Activated CD4-positive, CD25-positive, alpha-beta regulatory T cell treated with anti-CD3 and anti-CD28 coated beads, Interleukin-2, amount 50 U/mL, for 24 hours (primary cell): ENCODE data around the gene CDC34.
A peak's percentile ranks its signal among the peaks of the same experiment; 100 is the strongest.
"Not testable (repeated sequence)": the region's sequence is repeated elsewhere in the genome, so short reads cannot be mapped to it uniquely, and the experiment has no call there.

ENCODE experiments used
- ATAC-seq, 2 donors: fragments of 150-1000 bp; cut with Tn5 transposase; one replicate each; pipeline ENCODE4 v1.10.0; 2021; ENCODE audit warnings: mild to moderate bottlenecking in 1 of 2, moderate library complexity in 1 of 2

CDC34 gene

DNA sequence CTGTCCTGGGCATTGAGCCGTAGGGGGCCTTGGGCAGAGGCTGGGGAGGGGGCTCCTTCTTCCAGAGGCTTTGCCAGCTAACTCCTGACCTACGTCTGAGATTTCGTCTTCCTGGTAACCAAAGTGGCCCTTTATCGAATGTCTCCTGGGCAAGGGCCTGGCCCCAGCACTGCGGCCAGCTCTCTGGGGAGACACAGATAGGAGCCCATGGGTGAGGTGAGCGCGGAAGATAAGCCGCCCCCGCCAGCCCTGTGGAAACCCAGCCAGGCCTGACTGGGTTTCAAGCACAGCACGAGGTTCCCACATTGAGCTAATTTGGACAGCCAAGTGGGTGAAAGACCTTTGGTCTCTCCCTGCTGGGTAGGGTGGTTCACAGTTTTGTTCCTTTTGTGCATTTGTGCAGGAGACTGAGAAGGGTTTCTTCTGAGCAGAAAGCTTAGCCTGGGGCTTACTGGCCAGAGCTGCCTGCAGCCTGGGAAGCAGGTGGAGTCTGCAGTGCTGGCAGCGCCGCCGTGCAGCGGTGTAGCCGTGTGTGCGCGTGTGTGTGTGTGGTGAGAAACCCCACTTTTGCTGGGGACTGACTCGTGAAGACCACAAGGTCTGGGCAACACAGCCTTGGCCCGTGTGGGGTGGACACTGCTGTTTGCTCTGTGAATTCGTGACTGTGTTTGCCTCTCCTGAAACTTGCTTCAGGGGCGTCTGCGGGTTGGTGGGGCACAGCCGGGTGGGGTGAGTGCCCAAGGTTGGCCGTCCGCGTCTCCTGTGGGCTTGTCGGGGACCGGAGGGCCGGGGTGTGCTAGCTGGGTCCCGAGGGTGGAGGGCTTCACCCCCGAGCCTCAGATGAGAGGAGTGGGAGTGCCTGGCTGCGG lies 43.3 kb downstream of the CDC34 start:
- ATAC-seq, result no peak

DNA sequence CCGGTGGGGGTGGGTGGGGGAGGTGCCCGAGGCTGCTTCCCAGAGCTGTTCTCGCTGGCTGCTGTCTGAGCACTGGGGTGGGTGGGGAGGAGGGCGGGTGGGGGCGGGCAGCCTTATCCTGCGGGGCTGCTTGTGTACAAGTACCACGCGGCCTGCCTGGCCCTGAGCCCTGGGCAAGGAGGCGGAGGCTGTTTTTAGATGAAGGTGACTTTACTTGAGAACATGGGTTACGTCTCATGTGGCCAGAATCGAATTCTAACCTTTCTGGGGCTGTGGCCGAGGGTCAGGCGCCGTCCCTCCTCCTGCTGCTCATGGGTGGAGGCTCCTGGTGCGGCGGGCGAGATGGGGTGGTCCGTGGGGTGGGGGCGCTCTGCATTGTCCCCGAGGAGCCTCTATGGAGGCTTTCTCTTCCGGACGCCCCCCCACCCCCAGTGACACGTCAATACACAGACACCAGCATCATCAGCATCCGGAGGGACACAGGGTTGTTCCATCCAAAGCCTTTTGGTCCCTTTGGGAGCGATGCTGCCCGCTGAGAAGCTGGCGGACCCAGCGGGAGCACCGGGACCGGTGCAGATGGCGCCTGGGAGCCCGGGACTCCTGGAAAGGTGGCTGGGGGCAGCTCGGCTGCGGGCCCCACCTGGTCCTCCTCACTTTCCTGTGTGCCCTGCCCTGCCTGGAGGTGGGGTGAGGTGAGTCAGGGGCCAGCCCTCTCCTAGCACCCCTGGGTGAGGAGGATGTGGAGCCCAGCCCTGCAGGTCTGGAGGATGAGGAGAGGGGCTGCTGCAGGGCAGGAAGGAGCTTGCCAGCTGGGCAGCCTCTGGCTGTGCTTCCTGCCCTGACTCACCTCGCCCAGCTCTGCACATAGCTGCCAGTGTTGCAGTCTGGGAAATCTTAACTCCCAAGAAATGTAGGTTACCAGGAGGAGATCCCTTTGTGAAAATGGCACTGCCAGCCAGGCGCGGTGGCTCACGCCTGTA lies 44.3 kb downstream of the CDC34 start:
- ATAC-seq, result no peak

DNA sequence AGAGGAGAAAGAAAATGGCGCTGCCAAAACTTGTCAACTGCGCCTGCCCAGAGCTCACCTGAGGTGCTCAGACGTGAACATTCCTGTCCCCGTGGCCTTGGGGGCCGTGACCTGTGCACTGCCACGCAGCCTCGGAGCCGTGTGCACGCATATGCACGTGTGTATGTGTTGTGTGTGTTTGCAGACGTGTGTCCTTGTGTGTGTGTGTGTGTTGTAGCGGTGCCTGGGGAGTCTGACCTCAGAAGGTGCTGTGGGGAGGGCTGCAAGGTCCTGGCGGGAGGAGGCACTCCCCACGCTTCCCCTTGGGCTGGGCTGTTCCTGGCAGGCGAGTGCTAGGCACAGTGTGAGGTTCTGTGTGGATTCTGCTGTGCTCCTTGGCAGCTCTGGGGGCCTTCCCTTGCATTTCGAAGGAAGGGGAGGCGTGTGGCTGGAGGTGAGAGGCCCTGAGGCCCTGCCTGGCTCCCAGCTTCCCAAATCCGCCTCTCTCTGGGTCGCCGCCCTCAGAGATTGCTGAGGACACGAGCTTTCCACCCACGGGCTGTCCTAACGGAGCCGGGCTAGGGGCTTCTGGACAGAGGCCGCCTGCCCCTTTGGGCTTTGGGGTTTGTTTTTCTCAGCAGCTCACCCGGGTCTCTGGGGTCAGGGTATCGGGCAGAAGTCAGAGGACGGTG lies 45.3 kb downstream of the CDC34 start:
- no peak for ATAC-seq

DNA sequence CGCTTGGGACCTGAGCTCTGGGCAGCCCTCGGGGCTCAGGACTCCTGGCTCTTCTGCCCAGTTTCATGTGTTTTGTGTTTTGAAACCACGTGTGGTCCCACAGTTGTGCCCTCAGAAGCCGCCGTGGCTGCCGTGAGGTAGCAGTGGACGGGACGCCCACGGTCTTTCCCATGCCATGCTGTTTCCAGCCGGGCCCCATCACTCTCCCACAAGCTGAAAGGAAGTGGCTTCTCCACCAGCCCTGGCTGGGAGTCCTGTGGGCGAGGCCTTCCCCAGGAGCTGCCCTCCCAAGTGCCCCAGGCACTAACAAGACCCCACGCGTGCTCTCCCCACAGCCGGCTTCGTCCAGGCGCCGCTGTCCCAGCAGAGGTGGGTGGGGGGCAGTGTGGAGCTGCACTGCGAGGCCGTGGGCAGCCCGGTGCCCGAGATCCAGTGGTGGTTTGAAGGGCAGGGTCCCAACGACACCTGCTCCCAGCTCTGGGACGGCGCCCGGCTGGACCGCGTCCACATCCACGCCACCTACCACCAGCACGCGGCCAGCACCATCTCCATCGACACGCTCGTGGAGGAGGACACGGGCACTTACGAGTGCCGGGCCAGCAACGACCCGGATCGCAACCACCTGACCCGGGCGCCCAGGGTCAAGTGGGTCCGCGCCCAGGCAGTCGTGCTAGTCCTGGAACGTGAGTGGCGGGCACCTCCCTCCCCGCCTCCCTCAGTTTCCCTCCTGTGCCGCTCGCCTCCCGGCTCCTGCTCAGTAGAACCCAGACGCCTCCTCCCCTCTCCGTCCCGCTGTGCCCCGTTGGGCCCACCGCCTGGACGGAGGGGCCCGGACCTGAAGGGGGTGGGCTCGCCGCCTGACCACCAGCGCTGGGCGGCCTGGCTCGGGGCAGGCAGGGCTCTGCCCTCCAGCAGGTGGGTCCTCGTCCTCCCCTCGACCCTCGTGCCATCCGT lies 46.2 kb downstream of the CDC34 start:
- ATAC-seq, result no peak

DNA sequence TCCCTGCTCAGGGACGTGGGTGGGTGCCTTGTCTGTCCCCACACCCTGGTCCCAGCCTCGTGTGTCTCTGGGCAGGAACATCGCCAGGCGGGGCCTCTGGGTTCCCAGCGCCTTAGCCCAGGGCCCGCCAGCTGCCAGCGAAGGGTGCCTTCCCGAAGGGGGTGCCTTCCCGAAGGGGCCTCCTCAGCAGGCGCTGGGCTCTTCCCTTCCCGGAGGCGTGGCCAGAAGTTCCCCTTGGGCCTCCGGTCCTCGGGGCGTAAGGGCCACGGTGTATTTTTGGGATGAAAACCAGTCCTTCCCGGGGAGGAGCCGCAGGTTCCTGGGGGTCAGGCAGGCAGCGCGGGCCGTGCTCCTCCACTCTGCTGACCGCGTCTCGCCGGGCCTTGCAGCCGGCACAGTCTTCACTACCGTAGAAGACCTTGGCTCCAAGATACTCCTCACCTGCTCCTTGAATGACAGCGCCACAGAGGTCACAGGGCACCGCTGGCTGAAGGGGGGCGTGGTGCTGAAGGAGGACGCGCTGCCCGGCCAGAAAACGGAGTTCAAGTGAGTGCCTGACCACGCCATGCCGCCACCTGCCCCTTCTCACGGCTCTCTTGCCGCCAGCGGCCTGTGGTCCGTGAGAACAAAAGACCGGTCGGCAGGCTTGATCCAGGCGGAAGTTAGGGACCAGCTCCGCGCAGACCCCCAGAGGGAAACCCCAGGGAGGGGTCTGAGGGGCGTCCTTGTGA lies 47.7 kb downstream of the CDC34 start:
- ATAC-seq, result no peak

DNA sequence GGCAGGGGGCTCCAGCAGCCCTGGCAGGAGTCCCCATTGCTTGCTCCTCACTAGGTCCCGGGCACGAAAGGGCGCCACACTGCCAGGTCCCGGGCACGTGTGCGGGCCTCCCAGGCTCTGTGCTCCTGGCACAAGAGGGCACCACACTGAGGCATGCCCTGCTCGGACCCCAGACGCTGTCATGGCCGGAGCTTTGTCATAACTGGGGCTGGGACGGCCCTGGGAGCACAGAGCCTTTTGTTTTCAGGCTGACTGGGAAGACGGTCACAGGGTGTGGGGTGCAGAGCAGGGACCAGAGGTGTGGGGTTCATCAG lies 48.2 kb downstream of the CDC34 start:
- ATAC-seq, result no peak

DNA sequence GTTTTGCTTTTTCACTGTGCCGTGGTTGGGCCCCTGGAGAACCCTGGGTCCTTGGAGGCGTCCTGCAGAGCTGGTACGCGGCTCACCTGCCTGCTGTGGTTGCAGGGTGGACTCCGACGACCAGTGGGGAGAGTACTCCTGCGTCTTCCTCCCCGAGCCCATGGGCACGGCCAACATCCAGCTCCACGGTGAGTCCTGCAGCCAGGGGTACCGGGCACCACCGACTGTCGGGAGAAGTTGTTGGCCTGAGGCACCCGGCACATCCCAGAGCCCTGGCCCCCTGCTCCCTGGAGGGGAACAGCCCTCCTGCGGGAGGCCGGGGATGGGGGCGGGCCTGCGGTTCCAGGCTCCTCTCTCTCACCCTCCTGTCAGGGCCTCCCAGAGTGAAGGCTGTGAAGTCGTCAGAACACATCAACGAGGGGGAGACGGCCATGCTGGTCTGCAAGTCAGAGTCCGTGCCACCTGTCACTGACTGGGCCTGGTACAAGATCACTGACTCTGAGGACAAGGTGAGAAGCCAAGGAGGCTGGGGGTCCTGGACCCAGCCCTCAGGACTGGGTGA lies 48.8 kb downstream of the CDC34 start:
- ATAC-seq, result no peak

DNA sequence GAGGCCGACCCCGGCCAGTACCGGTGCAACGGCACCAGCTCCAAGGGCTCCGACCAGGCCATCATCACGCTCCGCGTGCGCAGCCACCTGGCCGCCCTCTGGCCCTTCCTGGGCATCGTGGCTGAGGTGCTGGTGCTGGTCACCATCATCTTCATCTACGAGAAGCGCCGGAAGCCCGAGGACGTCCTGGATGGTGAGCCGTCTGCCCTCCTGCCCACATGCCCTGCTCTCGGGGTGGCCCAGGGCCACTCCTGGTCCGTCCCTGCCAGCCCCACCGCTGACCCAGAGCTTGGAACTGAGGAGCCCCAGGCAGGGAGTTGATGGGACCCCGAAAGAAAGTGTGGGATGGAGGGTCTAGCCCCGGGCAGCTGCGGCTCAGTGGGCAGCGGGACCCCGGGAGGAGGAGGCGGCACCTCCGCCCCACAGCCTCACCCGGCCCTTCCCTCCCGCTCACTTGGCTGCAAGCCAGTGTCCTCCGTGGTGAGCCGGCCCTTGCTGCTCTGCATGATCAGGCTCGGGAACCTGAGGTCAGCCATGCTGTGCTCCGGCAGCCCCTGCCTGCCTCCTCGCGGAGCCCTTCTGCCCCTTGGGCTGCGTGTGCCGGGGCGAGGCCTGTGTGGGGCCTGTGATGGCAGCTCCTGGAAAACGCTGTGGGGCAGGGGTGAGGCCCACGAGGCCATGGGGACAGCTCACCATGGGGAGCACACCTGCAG lies 50.0 kb downstream of the CDC34 start:
- ATAC-seq, result no peak

DNA sequence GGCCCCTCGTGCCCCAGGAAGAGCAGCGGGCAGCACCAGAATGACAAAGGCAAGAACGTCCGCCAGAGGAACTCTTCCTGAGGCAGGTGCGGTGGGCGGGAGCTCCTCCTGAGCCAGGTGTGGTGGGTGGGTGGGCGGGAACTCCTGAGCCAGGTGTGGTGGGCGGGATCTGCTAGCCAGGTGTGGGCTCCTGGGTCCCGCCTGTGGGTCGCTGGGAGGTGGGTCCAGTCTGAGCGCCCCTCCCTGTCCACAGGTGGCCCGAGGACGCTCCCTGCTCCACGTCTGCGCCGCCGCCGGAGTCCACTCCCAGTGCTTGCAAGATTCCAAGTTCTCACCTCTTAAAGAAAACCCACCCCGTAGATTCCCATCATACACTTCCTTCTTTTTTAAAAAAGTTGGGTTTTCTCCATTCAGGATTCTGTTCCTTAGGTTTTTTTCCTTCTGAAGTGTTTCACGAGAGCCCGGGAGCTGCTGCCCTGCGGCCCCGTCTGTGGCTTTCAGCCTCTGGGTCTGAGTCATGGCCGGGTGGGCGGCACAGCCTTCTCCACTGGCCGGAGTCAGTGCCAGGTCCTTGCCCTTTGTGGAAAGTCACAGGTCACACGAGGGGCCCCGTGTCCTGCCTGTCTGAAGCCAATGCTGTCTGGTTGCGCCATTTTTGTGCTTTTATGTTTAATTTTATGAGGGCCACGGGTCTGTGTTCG lies 51.1 kb downstream of the CDC34 start:
- no peak for ATAC-seq

DNA sequence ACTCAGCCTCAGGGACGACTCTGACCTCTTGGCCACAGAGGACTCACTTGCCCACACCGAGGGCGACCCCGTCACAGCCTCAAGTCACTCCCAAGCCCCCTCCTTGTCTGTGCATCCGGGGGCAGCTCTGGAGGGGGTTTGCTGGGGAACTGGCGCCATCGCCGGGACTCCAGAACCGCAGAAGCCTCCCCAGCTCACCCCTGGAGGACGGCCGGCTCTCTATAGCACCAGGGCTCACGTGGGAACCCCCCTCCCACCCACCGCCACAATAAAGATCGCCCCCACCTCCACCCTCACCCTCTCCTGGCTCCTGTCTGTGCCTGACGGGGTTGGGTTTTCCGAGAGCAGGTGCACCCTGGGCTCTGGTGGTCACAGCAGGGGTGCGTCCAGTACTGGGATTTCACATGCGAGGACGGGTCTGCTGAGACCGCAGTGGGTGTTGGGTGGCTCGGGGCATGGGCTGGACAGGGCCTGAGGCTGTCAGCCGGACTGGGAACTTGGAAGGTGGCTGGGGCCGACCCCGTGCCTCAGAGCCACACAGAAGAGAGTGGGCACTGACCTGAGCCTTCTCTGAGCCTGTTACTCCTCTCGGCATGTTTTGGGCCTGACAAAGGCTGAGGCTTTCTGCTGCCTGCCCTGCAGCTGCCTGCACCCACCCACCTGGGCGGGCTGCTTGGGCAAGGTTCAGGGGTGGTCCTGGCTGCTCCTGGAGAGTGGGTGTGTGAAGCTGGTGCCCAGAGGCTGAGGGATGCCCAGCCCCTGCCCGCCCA lies 51.8 kb downstream of the CDC34 start:
- ATAC-seq, result no peak

DNA sequence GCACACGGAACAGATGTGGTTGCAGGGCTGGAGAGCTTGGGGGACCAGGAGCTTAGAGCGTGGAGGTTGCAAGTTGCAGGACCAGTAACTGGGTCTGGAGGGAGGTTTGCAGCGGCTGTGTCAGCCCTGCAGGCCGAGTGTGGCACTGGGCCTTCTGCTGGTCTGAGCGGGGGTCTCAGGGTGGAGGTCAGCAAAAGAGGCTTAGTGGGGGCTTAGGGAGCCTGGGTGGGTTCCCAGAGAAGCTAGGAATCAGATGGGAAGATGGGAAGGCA lies 52.3 kb downstream of the CDC34 start:
- ATAC-seq, result no peak

DNA sequence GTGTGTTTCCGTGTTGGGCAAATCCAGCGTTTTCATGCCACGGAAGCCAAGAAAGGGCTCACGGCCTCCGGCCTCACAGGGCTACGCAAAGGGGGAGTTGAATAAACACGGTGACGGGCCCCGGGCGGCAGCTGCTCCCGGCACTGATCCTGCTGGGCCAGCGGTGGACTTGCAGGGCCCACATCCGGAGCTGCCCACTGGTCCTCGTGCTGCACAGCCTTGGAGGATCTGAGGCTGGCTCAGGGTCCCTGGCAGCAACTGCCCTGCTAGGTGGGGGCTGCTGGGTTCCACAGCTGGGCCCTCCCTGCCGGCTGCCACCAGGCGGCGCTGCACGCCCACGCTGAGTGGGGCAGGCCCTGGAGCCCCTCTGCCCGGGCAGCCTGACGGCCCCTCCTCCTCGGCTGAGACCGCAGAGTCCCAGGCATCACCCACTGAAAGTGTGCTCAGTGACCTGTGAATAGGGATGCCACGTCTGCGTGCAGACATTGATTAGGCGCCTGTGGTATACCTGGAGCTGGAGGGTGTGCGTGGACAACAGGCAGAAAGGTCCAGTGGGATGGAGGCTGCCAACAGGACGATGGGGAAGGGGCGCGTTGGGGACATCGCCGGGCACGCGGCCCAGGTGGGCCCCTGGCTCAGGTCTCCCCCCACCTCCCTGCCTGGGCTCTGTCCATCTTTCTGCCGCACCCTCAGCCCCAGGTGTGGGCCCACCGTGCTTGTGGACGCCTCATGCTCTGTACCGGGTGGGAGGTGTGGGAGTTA lies 52.9 kb downstream of the CDC34 start:
- ATAC-seq, result peak; percentile 69 to 73

DNA sequence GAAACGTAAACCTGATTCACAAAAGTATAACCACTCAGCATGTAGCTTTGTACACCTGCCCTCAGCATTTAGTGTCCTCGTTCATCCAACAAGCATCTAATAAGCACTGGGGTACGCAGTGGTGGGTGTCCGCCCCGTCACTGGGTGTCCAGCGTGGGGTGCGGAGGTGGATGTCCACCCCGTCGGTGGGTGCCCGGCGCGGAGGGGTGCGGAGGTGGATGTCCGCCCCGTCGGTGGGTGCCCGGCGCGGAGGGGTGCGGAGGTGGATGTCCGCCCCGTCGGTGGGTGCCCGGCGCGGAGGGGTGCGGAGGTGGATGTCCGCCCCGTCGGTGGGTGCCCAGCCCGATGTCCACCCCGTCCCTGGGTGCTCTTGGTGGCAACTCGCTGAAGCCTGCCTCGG lies 53.6 kb downstream of the CDC34 start:
- ATAC-seq, result not testable (repeated sequence)

DNA sequence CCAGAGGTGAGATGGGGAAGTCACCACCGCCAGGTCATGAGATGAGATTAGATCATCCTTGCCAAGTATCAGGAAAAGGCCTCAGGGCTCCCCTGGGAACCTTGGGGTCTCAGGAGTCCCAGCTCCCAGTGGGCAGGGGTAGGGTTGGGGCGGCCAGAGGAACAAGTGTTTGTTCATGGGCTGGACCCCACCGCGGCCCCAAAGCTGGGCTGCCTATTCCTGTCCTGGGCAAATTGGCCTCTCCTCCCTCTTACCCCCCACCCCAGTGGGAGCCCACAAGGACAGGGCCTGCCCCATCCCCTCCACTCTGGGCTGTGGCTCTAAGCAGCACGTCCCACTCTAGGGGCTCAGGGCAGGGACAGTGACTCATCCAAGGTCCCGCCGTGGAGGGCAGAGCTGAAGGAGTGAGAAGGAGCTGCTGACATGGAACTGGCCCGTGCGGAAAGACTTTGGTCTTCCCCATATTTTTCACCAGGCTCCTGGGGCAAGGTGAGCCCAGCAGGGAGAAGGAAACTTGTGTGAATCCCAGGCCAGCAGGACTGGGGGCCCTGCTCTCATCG lies 54.1 kb downstream of the CDC34 start:
- no peak for ATAC-seq

DNA sequence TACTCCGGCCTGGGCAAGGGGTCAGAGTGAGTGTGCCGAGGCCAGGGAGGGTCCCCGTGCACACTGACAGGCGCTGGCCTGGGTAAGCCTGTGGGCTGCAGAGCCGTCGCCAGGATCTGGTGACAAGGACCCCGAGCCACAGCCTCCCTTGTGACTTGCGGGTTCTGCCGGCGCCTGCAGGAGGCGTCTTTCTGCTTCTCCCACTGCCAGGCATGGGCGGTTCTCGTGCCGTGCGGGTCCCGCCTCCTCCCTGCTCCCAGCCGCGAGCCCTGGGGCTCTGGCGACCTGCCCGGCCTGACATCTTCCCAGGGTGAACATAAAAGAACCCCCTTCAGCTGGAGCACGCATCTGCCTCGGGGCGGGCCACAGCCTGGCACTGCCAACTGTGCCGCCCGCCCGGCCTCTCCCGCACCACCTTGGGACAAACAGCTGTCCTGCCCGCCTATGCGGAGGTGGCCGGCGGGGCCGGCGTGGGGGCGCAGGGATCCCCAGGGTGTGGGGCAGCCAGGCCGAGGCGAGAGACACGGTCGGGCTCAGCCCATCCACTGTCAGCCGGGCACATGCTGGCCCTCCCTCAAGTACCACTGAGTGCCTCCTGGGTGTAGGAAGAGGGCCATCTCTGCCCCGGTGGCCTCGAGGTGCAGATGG lies 56.7 kb downstream of the CDC34 start:
- peak; percentile 47 to 50 for ATAC-seq

DNA sequence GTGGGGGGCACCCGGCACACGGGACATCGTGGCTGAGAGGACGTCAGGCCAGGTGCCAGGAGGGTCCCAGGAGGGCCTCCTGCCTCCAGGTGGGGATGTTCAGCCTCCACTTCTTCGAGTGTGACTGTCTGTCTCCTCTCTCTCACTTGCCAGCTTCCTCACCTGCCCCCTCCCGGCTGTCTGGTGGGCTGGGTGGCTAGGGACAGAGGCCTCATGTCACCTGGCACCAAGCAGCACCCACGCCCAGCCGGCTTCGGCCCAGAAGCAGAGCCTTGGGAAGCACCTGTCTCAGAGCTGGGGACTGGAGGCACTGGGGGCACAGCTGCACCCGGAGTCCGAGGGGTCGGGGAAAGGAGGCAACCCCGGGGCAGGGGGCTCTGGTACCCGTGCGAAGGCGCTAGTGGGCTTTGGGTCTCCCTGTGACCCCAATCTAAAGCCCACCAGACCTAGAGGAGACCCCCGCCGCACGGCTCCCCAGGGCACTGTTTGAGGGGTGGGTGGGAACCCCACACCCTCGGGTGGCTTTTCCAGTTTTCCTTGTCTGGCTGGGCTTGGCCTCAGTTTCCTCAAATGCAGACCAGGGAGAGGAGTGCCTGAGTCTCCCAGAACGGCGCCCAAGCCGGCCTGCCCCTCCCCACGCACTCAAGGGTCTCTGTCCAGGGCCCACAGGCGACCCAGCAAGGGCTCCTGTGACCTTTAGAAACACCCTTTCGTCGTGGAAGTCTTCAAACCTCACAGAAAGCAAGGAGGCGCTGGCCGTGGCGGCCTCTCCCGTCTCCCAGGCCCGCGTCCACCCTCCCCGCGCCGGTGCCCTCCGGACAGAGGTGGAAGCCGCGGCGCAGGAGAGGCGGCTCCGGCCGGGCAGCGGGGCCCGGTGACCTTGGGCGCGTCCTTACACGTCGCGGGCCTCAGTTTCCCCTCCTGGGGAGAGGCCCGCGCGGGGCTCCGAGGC lies 57.5 kb downstream of the CDC34 start:
- no peak for ATAC-seq
